Activated CD4-positive, alpha-beta T cell treated with anti-CD3 and anti-CD28 coated beads, Interleukin-2, amount 10 ng/mL, durations not matched to agents 24 days and 14 days (primary cell): Measurements from ENCODE around the gene RTN4RL1. TPM values are rescaled to one million over a fixed set of nuclear protein-coding genes. Genes with fewer than 3 reads are reported as not detected.
A peak's percentile ranks its signal among the peaks of the same experiment; 100 is the strongest.

Experiments
- DNase-seq: peaks from one replicate; pipeline ENCODE4 v3.0.0; 2022
- H3K27ac Mint-ChIP-seq: one replicate; pipeline ENCODE4 v1.8.0; 2022; ENCODE audit warnings: mild to moderate bottlenecking, mixed read lengths
- H3K27me3 Mint-ChIP-seq: one replicate; pipeline ENCODE4 v1.8.0; 2022; ENCODE audit warnings: mixed read lengths
- H3K36me3 Mint-ChIP-seq: one replicate; pipeline ENCODE4 v1.8.0; 2022; ENCODE audit warnings: low read depth, mild to moderate bottlenecking, mixed read lengths
- H3K4me1 Mint-ChIP-seq: one replicate; pipeline ENCODE4 v1.8.0; 2021; ENCODE audit warnings: mixed read lengths
- H3K4me3 Mint-ChIP-seq: one replicate; pipeline ENCODE4 v1.8.0; 2022; ENCODE audit warnings: mild to moderate bottlenecking, moderate library complexity, mixed read lengths
- H3K9me3 Mint-ChIP-seq: one replicate; pipeline ENCODE4 v1.8.0; 2021; ENCODE audit warnings: mixed read lengths
- intact Hi-C: fragments of 100-400 bp; cut with micrococcal nuclease; formaldehyde crosslinking; loops from one replicate; pipeline ENCODE4 v1.15.1; 2023
- total RNA-seq: library from RNA; stranded (reverse); gene quantifications from 2 replicates; pipeline ENCODE4 v1.2.3, GENCODE V29; 2022

RTN4RL1 gene
- total RNA-seq, 1 donor from 2014 or later: 1.1 TPM

- no peaks in the 10 kb centered on the region for H3K9me3 Mint-ChIP-seq
- H3K4me3 Mint-ChIP-seq: no peak overlapping the region
- H3K4me1 Mint-ChIP-seq: peaks cover 4% of the 10 kb centered on the region
- DNase-seq: no peak
- intact Hi-C loops: no loop called here
- H3K36me3 Mint-ChIP-seq: no peaks in the 10 kb centered on the region
- H3K27ac Mint-ChIP-seq: no peak overlapping the region
- peaks cover 14% of the 10 kb centered on the region for H3K27me3 Mint-ChIP-seq
These were observed 22.3 kb downstream of the RTN4RL1 start for GRCh38 chr17:2002767-2003329.

- DNase-seq: no peak
- Mint-ChIP-seq H3K9me3 (no peaks in the 10 kb centered on the region), H3K27ac (no peak overlapping the region), H3K27me3 (peaks cover 33% of the 10 kb centered on the region), H3K4me3 (peak overlapping the region; percentile 72), H3K36me3 (no peaks in the 10 kb centered on the region), H3K4me1 (peaks cover 4% of the 10 kb centered on the region)
- intact Hi-C loops: no loop called here
These were observed 25.4 kb downstream of the RTN4RL1 start for GRCh38 chr17:1999557-2000251.

- H3K9me3 Mint-ChIP-seq: no peaks in the 10 kb centered on the region
- no peak overlapping the region for H3K27ac Mint-ChIP-seq
- DNase-seq: peak; percentile 62
- intact Hi-C loops: no loop called here
- H3K27me3 Mint-ChIP-seq: peaks cover 36% of the 10 kb centered on the region
- no peaks in the 10 kb centered on the region for H3K36me3 Mint-ChIP-seq
- H3K4me1 Mint-ChIP-seq: peaks cover 4% of the 10 kb centered on the region
- H3K4me3 Mint-ChIP-seq: no peak overlapping the region
These were observed 27.0 kb downstream of the RTN4RL1 start for GRCh38 chr17:1997927-1998742.

GRCh38 chr17:1997289-1997926 lies 27.7 kb downstream of the RTN4RL1 start:
- no peaks in the 10 kb centered on the region for H3K9me3 Mint-ChIP-seq
- peaks cover 4% of the 10 kb centered on the region for H3K4me1 Mint-ChIP-seq
- H3K36me3 Mint-ChIP-seq: no peaks in the 10 kb centered on the region
- intact Hi-C loops: no loop called here
- DNase-seq: no peak
- H3K27me3 Mint-ChIP-seq: peaks cover 36% of the 10 kb centered on the region
- no peak overlapping the region for H3K4me3 Mint-ChIP-seq
- no peak overlapping the region for H3K27ac Mint-ChIP-seq

DNA sequence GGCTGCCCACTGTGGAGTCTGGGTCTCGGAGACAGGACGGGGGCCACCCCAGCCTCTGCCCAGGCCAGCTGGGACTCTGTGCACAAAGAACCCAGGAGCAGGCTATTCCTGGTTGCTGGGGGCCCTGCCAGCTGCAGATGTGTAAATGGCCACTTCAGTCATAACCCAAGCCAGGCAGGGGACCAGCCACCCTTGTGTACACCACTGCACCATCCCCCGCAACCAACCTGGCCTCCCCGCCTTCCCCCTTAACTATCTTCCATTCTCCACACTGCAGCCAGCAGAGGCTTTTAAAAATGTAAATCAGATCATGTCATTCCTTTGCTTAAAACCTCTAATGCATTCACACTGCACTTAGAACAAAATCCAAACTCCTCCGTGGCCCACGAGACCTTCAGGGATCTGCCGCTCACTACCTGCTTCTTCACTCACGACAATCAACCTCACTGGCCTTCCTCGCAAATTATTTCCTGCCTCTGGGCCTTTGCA lies 28.3 kb downstream of the RTN4RL1 start:
- peaks cover 4% of the 10 kb centered on the region for H3K4me1 Mint-ChIP-seq
- no peak overlapping the region for H3K27ac Mint-ChIP-seq
- DNase-seq: no peak
- H3K4me3 Mint-ChIP-seq: no peak overlapping the region
- H3K27me3 Mint-ChIP-seq: peaks cover 36% of the 10 kb centered on the region
- no peaks in the 10 kb centered on the region for H3K36me3 Mint-ChIP-seq
- no peaks in the 10 kb centered on the region for H3K9me3 Mint-ChIP-seq
- intact Hi-C loops: no loop called here

DNA sequence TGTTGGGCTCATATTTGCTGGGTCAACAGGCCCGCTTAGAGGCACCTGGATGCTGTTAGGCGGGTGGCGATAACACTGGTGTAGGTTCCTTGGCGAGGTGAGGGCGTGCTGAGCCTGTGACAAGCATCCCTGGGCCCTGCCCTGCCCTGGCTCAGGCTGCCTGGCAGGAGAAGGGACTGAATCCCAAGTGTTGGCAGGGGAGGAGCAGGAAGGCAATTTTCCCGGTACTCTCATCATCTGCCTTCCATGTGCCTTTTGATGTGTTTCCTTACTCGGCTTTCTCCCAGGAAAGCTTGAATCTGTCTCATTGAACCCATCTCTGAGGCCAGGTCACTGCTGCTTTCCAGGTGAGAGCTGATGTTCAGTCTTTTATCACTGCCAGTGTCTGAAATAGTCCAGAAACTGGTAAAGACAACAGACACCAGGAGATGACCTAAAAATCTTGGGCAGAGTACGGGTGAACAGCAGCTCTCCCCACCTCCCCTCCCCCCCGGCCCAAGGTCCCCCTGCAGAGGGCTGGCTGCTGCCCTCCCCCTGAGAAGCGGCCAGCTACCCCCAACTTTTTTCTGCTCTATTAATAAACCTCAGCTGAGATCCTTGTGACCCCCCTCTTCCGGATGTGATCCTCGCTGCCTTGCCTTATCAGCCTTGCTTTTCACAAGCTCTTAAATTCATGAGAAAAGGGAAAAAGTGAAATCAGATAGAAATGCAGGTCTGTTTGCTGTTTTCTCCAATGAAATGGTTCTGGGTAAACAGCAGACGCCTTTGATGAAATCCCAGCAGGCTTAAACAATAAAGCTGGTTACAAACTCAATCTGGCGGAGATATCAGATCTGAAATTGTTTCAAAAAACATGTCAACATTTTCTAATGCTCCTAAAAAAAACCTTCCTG lies 29.0 kb downstream of the RTN4RL1 start:
- peaks cover 4% of the 10 kb centered on the region for H3K4me1 Mint-ChIP-seq
- no peaks in the 10 kb centered on the region for H3K9me3 Mint-ChIP-seq
- H3K36me3 Mint-ChIP-seq: no peaks in the 10 kb centered on the region
- no peak for DNase-seq
- intact Hi-C loops: no loop called here
- H3K27me3 Mint-ChIP-seq: peaks cover 36% of the 10 kb centered on the region
- no peak overlapping the region for H3K27ac Mint-ChIP-seq
- H3K4me3 Mint-ChIP-seq: no peak overlapping the region

DNA sequence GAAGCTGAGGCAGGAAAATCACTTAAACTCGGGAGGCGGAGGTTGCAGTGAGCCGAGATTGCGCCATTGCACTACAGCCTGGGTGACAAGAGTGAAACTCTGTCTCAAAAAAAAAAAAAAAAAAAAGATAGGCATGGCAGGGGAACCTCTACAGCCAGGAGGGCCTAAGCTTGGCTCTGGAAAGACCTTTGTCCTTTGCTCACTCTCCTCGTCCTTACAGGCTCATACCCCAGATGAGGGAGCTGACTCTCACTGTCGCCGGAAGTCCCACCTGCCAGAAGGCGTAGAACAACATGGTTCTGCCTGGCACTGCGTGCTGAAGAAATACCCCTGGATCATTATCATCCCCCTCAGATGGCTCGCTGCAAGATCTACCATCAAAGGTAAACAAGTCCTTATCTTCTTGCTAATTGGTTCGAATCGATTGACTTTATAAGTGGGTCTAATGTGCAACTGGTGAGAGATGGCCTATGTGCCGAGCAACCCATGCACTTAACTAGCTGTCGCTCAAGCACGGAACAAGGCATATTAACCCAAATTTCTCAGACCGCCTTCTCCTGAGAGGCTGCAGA lies 29.7 kb downstream of the RTN4RL1 start:
- peaks cover 4% of the 10 kb centered on the region for H3K4me1 Mint-ChIP-seq
- H3K4me3 Mint-ChIP-seq: no peak overlapping the region
- DNase-seq: no peak
- H3K9me3 Mint-ChIP-seq: no peaks in the 10 kb centered on the region
- H3K36me3 Mint-ChIP-seq: no peaks in the 10 kb centered on the region
- H3K27me3 Mint-ChIP-seq: peaks cover 41% of the 10 kb centered on the region
- intact Hi-C loops: no loop called here
- no peak overlapping the region for H3K27ac Mint-ChIP-seq

DNA sequence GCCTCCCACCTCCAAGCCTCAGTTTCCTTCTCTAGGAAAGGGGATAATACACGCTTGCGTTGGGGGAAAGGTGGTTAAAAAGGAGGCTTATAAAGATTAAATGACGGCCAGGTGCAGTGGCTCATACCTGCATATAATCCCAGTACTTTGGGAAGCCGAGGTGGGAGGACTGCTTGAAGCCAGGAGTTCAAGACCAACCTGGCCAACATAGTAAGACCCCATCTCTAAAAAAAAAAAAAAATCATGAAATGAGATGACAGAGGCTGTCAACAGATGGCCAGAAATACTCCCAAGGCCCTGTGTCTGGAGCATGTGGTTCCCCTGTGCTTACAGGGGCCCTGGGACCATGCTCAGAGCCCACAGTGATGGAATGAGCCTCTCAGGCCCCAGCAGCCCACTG lies 30.4 kb downstream of the RTN4RL1 start:
- Mint-ChIP-seq H3K9me3 (no peaks in the 10 kb centered on the region), H3K27ac (no peak overlapping the region), H3K4me1 (peaks cover 4% of the 10 kb centered on the region), H3K36me3 (no peaks in the 10 kb centered on the region), H3K4me3 (no peak overlapping the region), H3K27me3 (peaks cover 37% of the 10 kb centered on the region)
- DNase-seq: no peak
- intact Hi-C loops: no loop called here

DNA sequence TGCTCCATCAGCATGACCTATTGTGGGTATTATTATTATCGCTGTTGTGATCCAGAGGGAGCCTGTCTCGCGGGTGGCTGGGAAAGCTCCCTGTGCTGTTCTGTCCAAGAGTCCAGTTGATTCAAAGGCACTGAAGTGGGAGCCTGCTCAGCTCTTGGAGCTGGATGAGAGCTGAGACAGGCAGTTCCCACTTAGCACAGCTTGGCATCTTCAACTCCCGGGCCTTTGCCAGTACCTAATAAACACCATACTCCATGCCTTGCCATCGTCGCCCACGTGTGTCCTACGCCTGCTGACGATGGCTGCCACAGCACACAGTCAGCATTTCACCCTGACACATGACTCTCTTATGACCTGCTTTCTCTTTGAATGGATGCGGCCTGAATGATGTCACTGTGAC lies 32.6 kb downstream of the RTN4RL1 start:
- no peak overlapping the region for H3K4me3 Mint-ChIP-seq
- intact Hi-C loops: no loop called here
- no peaks in the 10 kb centered on the region for H3K4me1 Mint-ChIP-seq

DNA sequence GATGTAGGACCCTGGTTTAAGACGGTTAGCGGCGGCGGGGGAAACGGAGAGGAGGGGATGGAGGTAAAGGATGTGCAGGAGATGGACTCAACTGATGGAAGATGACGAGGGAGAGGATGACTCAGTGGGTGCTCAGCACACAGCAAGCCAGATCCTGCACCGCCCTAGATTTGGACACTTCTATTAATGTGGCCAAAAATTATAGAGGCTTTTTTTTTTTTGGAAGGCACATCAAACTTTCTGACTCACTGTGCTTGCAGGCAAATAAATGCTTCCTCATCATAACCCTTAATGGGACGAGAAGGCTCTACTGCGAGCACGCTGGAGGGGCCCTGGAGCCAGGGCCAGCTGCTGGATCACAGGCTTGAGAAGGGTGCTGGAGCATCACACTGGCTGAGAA lies 36.0 kb downstream of the RTN4RL1 start:
- H3K4me3 Mint-ChIP-seq: no peak overlapping the region
- no peaks in the 10 kb centered on the region for H3K36me3 Mint-ChIP-seq
- H3K4me1 Mint-ChIP-seq: no peaks in the 10 kb centered on the region
- no peak overlapping the region for H3K27ac Mint-ChIP-seq
- peaks cover 12% of the 10 kb centered on the region for H3K27me3 Mint-ChIP-seq
- no peak for DNase-seq
- intact Hi-C loops: no loop called here
- no peaks in the 10 kb centered on the region for H3K9me3 Mint-ChIP-seq

More for the DNA sequence above, 32.6 kb downstream of the RTN4RL1 start:
- Mint-ChIP-seq H3K9me3 (no peaks in the 10 kb centered on the region), H3K27me3 (peaks cover 33% of the 10 kb centered on the region), H3K27ac (no peak overlapping the region), H3K36me3 (no peaks in the 10 kb centered on the region)
- no peak for DNase-seq

DNA sequence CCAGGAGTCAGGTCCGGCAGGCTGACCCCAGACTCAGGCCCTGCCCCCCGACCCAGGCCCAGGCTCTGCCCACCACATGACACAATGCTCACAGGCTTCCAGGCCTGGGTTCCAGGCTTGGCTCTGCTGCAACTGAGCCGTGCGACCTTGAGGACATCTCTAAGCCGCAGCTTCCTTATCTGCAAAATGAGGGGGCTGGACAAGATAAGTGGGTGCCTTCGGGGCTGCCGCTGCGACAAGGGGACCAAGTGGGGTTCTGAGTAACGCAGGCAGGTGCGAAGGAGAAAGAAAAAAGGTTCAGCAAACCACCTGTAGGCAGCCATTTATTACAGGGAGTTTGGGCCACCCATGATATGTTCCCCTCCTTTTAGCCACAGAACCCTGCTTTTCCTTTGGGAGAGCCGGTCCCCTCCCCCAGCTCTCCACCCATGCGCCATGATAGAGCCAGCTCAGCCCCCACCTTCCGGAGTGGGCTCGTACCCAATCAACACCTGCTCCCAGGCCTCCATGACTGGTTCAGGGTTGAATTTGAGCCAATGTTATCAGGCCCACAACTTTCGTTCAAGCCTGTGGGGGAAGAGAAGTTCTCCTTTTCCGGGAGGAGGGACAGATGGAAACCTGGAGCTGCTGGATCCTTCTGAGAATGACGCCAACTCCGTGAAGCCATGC lies 38.2 kb downstream of the RTN4RL1 start:
- intact Hi-C loops: no loop called here
- Mint-ChIP-seq H3K27me3 (peaks cover 12% of the 10 kb centered on the region), H3K4me1 (no peaks in the 10 kb centered on the region), H3K4me3 (no peak overlapping the region), H3K27ac (no peak overlapping the region), H3K9me3 (no peaks in the 10 kb centered on the region), H3K36me3 (no peaks in the 10 kb centered on the region)
- DNase-seq: no peak

DNA sequence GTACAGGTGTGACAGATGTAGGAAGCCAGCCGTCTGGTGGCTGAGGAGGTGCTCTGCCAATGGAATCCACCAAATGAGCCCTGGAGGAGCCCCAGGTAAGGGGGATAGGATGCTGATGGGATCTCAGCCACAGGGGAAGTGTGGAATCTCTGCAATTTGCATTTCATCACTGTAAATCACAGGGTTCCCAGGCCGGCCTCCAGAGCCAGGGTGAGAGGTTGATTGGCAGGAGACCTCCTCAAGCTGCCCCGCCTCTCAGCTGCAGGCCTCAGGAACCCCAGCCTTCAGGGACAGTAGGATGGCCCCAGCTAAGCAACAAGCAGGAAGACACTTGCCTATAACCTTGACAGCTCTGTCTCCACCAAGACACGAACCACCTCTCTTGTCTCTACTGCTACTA lies 39.4 kb downstream of the RTN4RL1 start:
- Mint-ChIP-seq H3K27me3 (peaks cover 8% of the 10 kb centered on the region), H3K4me1 (no peaks in the 10 kb centered on the region), H3K4me3 (no peak overlapping the region), H3K27ac (no peak overlapping the region), H3K36me3 (no peaks in the 10 kb centered on the region), H3K9me3 (no peaks in the 10 kb centered on the region)
- intact Hi-C loops: no loop called here
- DNase-seq: no peak
